Measurements from ENCODE around the gene STOML1.

- TF ChIP-seq POLR2A (IDR thresholded peaks at IDR 0.05) (no peak), CTCF (IDR thresholded peaks at IDR 0.05 in 4 of 5, conservative IDR thresholded peaks at IDR 0.05 in 1 of 5) (no peak)
Observed at GRCh38 chr15:73962433-73962832, 29.7 kb downstream of the STOML1 start.

Data from gastrocnemius medialis (tissue), 4 donors.